Thoracic aorta (tissue), 2 donors: ENCODE results near the gene TSGA10. TPM values are rescaled to one million over a fixed set of nuclear protein-coding genes. Genes with fewer than 3 reads are reported as not detected.
A peak's percentile ranks its signal among the peaks of the same experiment; 100 is the strongest.

ENCODE experiments used
- ATAC-seq: fragments of 150-250 bp; one replicate; pipeline ENCODE4 v1.8.0; 2017; ENCODE audit warnings: low read depth; ENCODE audit not compliant: insufficient number of reproducible peaks, low FRiP score
- DNase-seq: peaks from one replicate; pipeline ENCODE4 v3.0.0-alpha.2; 2020; ENCODE audit warnings: low spot score
- H3K27ac ChIP-seq, 2 donors: fragments of 200-600 bp; sonication (generic); 1 replicate in 1 of 2; 2 replicates in 1 of 2; pipeline ENCODE4 v1.5.1; 2016; ENCODE audit warnings: mild to moderate bottlenecking in 2 of 2, moderate library complexity in 2 of 2
- H3K27me3 ChIP-seq: fragments of 200-600 bp; sonication (generic); replicated peaks from 2 replicates; pipeline ENCODE4 v1.6.0; 2016; ENCODE audit warnings: mild to moderate bottlenecking; ENCODE audit not compliant: insufficient read depth
- H3K36me3 ChIP-seq: fragments of 200-600 bp; sonication (generic); one replicate; pipeline ENCODE4 v1.5.1; 2016
- H3K4me1 ChIP-seq, 2 donors: fragments of 200-600 bp; sonication (generic); 1 replicate in 1 of 2; 2 replicates in 1 of 2; pipeline versions ENCODE4 v1.5.1 to v1.6.0; 2016; ENCODE audit warnings: low read depth in 2 of 2, mild to moderate bottlenecking in 1 of 2; ENCODE audit not compliant: control insufficient read depth in 1 of 2
- H3K4me3 ChIP-seq: fragments of 200-600 bp; sonication (generic); 2 replicates; pipeline ENCODE4 v1.5.1; 2016; ENCODE audit warnings: mild to moderate bottlenecking
- H3K9me3 ChIP-seq: fragments of 200-600 bp; sonication (generic); 2 replicates; pipeline ENCODE4 v1.5.1; 2016
- total RNA-seq, 2 donors: library from RNA; depleted of rRNA; stranded (reverse); fragments of >200 nt; gene quantifications; one replicate each; pipeline versions ENCODE4 v1.1.0 to v1.2.3, GENCODE V29; 2016
- TF ChIP-seq, protein P1 (sequence below): fragments of 200-600 bp; sonication (generic); IDR thresholded peaks from one replicate; pipeline ENCODE4 v1.5.1; 2019; ENCODE audit warnings: antibody characterized with exemption

TSGA10 gene
- total RNA-seq, 2 donors from 2014 or later = 0.68 to 8.8 TPM

DNA sequence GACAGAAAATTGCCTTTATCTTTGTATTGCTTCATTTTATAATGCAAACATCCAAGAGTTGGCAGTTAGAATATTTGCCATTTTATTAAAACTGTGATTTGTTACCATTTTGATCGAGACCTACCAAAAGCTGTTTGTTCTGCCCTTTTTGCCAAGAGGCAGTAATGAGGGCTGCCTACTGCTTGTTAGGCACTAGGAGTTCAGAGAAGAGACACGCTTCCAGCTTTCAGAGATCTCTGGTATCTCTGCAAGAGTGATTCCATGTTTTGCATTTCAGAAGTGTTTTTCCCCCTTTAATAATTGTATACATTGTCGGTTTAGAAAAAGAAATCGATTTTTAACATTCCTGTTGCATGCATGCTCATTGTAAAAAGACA is 26.9 kb upstream of the TSGA10 start:
- Histone ChIP-seq H3K4me3 (peak overlapping the region; percentile 71), H3K27ac (no peak overlapping the region), H3K36me3 (no peaks in the 10 kb centered on the region), H3K9me3 (no peaks in the 10 kb centered on the region), H3K4me1 (peaks cover 24 to 37% of the 10 kb centered on the region in 2 donors), H3K27me3 (no peaks in the 10 kb centered on the region)
- TF ChIP-seq, protein P1, sequence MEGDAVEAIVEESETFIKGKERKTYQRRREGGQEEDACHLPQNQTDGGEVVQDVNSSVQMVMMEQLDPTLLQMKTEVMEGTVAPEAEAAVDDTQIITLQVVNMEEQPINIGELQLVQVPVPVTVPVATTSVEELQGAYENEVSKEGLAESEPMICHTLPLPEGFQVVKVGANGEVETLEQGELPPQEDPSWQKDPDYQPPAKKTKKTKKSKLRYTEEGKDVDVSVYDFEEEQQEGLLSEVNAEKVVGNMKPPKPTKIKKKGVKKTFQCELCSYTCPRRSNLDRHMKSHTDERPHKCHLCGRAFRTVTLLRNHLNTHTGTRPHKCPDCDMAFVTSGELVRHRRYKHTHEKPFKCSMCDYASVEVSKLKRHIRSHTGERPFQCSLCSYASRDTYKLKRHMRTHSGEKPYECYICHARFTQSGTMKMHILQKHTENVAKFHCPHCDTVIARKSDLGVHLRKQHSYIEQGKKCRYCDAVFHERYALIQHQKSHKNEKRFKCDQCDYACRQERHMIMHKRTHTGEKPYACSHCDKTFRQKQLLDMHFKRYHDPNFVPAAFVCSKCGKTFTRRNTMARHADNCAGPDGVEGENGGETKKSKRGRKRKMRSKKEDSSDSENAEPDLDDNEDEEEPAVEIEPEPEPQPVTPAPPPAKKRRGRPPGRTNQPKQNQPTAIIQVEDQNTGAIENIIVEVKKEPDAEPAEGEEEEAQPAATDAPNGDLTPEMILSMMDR = no peak
- DNase-seq = no peak
- no peak for ATAC-seq

DNA sequence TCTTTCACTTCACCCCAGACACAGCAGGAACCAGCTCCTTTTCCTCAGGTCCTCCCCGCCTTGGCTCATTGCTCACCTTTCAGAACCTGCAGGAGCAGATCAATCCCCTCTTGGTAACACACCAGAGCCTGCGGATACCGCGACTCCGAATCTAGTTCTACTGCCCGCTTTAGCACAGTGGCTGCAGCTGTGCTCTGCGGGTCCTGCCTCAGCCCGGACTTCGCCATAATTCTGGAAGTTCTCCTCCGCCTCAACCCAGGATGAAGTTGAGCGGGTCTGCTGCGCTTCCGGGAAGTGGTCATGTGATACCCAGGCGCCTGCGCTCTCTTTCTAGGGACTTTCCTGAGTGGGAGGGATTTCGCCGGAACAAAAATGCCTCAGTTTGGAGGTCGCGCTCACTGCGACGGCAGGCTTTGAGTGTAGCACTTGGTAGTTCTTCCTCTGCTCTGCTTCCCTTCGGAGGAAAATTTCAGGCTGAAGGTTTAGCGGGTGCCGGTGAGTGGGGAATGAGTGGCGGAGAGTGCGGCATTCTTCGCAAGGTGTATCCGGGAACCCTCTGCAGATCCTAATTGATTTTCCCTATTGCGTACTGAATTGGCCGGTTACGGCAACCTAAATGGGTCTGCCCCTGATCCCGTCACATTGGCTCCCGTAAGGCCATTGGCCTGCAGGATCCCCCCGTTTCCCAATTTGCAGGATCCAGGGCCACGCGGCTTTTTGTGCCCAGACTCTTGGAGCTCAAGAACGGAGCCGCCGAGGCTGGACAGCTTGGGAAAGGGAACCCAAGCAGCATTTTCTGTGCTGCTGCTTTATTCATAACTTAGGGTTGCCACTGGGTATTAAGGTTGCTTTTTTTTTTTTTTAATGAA is 26.2 kb upstream of the TSGA10 start, which contains the start of the genes MITD1 and MRPL30:
TSS of gene MITD1 (minus strand) at position 304 of the 869 bp plus-strand sequence. CDS start at position 227, 77 bp downstream.
TSS of gene MRPL30 (plus strand) at position 430 of the 869 bp plus-strand sequence. CDS start 5,020 bp downstream, outside the sequence.
- peak; percentile 68 for DNase-seq
- Histone ChIP-seq H3K4me1 (peaks cover 24 to 37% of the 10 kb centered on the region in 2 donors), H3K4me3 (peak within 1 kb of the TSS; percentile 71), H3K27ac (peak within 1 kb of the TSS; percentile 33 to 69), H3K9me3 (no peaks in the 10 kb centered on the region), H3K27me3 (no peaks in the 10 kb centered on the region), H3K36me3 (no peaks in the 10 kb centered on the region)
- TF ChIP-seq, protein P1 = no peak
- peak; percentile 94 for ATAC-seq

DNA sequence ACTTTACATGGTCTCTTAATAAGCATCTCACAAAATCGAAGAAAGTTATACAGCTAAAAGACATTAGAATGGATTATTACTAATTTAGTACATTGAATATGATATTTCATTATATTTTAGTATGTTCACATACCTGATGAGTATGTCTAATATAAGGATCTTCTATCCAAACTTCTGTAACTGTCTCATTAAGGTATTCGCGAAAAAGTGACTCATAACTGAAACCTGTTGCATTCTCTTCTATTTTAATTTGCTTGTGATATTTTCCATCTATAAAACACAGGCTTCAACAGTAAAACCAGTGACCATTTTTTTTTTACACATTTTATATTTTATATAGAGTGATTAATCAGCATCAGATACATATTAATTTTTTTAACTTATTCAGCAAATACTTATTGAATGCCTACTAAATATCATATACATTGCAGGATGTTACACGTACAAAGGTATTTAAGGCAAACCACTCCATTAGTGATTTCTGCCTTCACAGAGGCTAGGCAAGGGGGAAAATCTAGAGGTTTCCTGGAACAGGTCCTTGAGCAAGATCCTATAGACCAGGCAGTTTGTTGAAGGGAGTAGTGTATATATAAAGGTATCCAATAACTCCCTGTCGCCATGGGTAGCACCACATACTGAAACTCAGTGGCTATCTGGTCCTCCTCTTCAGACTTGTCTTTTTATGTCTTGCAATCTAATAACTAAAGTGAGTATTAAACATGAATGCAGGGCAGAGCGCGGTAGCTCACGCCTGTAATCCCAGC is 16.8 kb upstream of the TSGA10 start:
- Histone ChIP-seq H3K4me1 (no peaks in the 10 kb centered on the region), H3K9me3 (no peaks in the 10 kb centered on the region), H3K36me3 (peaks cover 29% of the 10 kb centered on the region), H3K4me3 (no peak overlapping the region), H3K27me3 (no peaks in the 10 kb centered on the region), H3K27ac (no peak overlapping the region)
- ATAC-seq (no peak), DNase-seq (no peak)
- TF ChIP-seq, protein P1 = no peak

DNA sequence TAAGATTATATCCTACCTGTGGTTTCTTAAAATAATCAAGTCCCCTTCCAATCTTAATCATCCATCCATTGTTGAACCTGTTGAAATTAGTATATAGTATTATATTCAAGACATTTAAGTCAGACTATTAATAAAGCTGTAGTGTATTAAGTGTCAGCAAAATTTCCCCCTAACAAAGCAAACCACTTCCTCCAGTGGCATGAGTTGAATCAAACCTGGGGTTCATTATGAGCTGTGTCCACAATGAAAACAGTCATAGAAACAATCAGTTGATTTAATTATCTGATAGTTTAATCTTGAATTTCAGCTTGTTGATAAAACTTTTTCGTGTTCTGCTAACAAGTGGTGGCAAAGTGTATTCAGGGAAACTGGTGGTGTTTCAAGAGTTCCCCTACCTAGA is 14.8 kb upstream of the TSGA10 start:
- TF ChIP-seq, protein P1 = no peak
- peaks cover 29% of the 10 kb centered on the region for H3K36me3 ChIP-seq
- no peak for ATAC-seq

DNA sequence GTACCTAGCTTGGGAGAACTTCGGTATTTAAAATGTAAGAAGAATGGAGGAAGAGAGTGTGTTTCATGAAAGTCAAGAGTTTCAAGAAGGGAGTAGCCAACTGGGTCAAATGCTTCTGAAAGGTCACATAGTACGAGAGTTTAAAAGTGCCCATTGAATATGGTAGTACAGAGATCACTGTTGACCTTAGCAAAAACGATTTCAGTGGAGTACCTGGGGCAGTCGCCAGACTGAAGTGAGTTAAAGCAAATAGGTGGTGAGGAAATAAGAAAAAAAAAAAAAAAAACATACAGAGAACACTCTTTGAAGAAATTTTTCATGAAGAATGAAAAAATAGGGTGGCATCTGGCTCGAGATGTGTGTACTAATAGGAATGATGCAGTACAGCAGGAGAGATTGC is 11.5 kb upstream of the TSGA10 start:
- DNase-seq (no peak), ATAC-seq (no peak)
- Histone ChIP-seq H3K27ac (no peak overlapping the region), H3K9me3 (no peaks in the 10 kb centered on the region), H3K4me3 (no peak overlapping the region), H3K4me1 (no peaks in the 10 kb centered on the region), H3K36me3 (peaks cover 22% of the 10 kb centered on the region), H3K27me3 (no peaks in the 10 kb centered on the region)
- TF ChIP-seq, protein P1 = no peak

More for the DNA sequence above, 14.8 kb upstream of the TSGA10 start:
- Histone ChIP-seq H3K4me3 (no peak overlapping the region), H3K27me3 (no peaks in the 10 kb centered on the region), H3K27ac (no peak overlapping the region), H3K4me1 (no peaks in the 10 kb centered on the region), H3K9me3 (no peaks in the 10 kb centered on the region)
- DNase-seq = no peak
